C4-2B (cell line): ENCODE results near the gene BSN.

Experiments used
- ZFX ChIP-seq: fragments of 450-650 bp; IDR thresholded peaks from 2 replicates; pipeline ENCODE4 v1.6.1; 2017
- TF ChIP-seq, protein P1 (sequence below): fragments of 450-650 bp; conservative IDR thresholded peaks from 2 replicates; pipeline ENCODE4 v1.5.1; 2017; ENCODE audit warnings: mild to moderate bottlenecking

DNA sequence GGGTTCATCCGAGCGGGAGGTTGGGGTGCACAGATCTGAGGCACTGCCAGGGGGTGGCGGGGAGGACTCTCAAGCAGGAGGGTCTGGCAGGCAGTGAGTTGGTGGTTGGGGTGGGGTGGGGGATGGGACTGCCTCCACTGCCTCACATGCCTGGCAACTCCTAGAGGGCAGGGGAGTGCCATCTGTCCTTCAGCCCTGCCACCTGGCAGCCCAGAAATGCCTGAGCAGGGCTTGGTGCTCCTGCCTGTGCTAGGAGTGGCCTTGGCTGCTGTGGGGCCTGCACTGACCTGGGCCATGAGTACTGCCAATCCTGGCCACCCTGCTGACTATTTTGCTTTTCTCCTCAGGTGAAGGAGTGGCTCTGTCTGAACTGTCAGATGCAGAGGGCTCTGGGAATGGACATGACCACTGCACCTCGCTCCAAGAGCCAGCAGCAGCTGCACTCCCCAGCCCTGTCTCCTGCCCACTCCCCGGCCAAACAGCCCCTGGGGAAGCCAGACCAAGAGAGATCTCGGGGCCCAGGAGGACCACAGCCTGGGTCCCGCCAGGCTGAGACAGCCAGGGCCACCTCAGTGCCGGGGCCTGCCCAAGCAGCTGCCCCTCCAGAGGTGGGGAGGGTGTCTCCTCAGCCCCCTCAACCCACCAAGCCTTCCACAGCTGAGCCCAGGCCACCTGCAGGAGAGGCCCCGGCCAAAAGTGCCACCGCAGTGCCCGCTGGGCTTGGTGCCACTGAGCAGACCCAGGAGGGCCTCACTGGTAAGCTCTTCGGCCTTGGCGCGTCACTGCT lies 87.8 kb downstream of the BSN start:
- TF ChIP-seq, protein P1, sequence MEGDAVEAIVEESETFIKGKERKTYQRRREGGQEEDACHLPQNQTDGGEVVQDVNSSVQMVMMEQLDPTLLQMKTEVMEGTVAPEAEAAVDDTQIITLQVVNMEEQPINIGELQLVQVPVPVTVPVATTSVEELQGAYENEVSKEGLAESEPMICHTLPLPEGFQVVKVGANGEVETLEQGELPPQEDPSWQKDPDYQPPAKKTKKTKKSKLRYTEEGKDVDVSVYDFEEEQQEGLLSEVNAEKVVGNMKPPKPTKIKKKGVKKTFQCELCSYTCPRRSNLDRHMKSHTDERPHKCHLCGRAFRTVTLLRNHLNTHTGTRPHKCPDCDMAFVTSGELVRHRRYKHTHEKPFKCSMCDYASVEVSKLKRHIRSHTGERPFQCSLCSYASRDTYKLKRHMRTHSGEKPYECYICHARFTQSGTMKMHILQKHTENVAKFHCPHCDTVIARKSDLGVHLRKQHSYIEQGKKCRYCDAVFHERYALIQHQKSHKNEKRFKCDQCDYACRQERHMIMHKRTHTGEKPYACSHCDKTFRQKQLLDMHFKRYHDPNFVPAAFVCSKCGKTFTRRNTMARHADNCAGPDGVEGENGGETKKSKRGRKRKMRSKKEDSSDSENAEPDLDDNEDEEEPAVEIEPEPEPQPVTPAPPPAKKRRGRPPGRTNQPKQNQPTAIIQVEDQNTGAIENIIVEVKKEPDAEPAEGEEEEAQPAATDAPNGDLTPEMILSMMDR: no peak
- no peak for TF ChIP-seq ZFX
